Neural crest cell (in vitro differentiated cells): ENCODE results near the gene GUCY1A2. TPM values are rescaled to one million over a fixed set of nuclear protein-coding genes. Genes with fewer than 3 reads are reported as not detected.
"Not testable (repeated sequence)": the region's sequence is repeated elsewhere in the genome, so short reads cannot be mapped to it uniquely, and the experiment has no call there.

Experiments used
- DNase-seq: peaks from one replicate; pipeline ENCODE4 v3.0.0; 2021; ENCODE audit warnings: low read depth, mixed read lengths, low spot score
- H3K27ac Mint-ChIP-seq: one replicate; pipeline ENCODE4 v1.8.0; 2021; ENCODE audit warnings: mild to moderate bottlenecking, mixed read lengths; ENCODE audit not compliant: unreplicated experiment
- H3K27me3 Mint-ChIP-seq: 2 replicates; pipeline ENCODE4 v1.8.0; 2021; ENCODE audit warnings: low read depth, mild to moderate bottlenecking, mixed read lengths
- H3K36me3 Mint-ChIP-seq: 2 replicates; pipeline ENCODE4 v1.8.0; 2021; ENCODE audit warnings: low read depth, mild to moderate bottlenecking, mixed read lengths
- H3K4me1 Mint-ChIP-seq: 2 replicates; pipeline ENCODE4 v1.8.0; 2021; ENCODE audit warnings: mixed read lengths
- H3K4me3 Mint-ChIP-seq: one replicate; pipeline ENCODE4 v1.8.0; 2021; ENCODE audit warnings: mild to moderate bottlenecking, mixed read lengths
- H3K9me3 Mint-ChIP-seq: 2 replicates; pipeline ENCODE4 v1.8.0; 2021; ENCODE audit warnings: mixed read lengths
- CTCF ChIP-seq: fragments of 200-600 bp; sonication (generic); conservative IDR thresholded peaks from 2 replicates; pipeline ENCODE4 v1.5.0; 2021; ENCODE audit warnings: antibody characterized with exemption, mild to moderate bottlenecking
- total RNA-seq: library from RNA; stranded (reverse); gene quantifications from 2 replicates; pipeline ENCODE4 v1.2.1, GENCODE V29; 2021

Gene GUCY1A2
- total RNA-seq, 1 donor from 2014 or later: 4.0 TPM

GRCh38 chr11:106785913-106786650 is 232.2 kb downstream of the GUCY1A2 start:
- H3K27me3 Mint-ChIP-seq: no peaks in the 10 kb centered on the region
- H3K4me3 Mint-ChIP-seq: no peak overlapping the region
- DNase-seq: no peak
- peaks cover 8% of the 10 kb centered on the region for H3K9me3 Mint-ChIP-seq
- no peaks in the 10 kb centered on the region for H3K4me1 Mint-ChIP-seq
- H3K36me3 Mint-ChIP-seq: no peaks in the 10 kb centered on the region
- no peak overlapping the region for H3K27ac Mint-ChIP-seq
- TF ChIP-seq CTCF: no peak

GRCh38 chr11:106777302-106777701 is 241.0 kb downstream of the GUCY1A2 start:
- not testable (repeated sequence) for H3K9me3 Mint-ChIP-seq, H3K27me3 Mint-ChIP-seq, H3K27ac Mint-ChIP-seq, DNase-seq, H3K4me3 Mint-ChIP-seq, H3K36me3 Mint-ChIP-seq, H3K4me1 Mint-ChIP-seq

- DNase-seq: no peak
- no peaks in the 10 kb centered on the region for H3K27me3 Mint-ChIP-seq
- no peaks in the 10 kb centered on the region for H3K9me3 Mint-ChIP-seq
Observed at GRCh38 chr11:106770489-106771085, 247.7 kb downstream of the GUCY1A2 start.

GRCh38 chr11:106765469-106766258 is 252.6 kb downstream of the GUCY1A2 start:
- H3K36me3 Mint-ChIP-seq: no peaks in the 10 kb centered on the region
- H3K27me3 Mint-ChIP-seq: no peaks in the 10 kb centered on the region
- no peak for DNase-seq
- no peak overlapping the region for H3K27ac Mint-ChIP-seq
- H3K9me3 Mint-ChIP-seq: no peaks in the 10 kb centered on the region
- no peak overlapping the region for H3K4me3 Mint-ChIP-seq
- TF ChIP-seq CTCF: no peak
- peaks cover 10% of the 10 kb centered on the region for H3K4me1 Mint-ChIP-seq

More at GRCh38 chr11:106770489-106771085, 247.7 kb downstream of the GUCY1A2 start:
- Mint-ChIP-seq H3K4me1 (peaks cover 6% of the 10 kb centered on the region), H3K4me3 (no peak overlapping the region), H3K27ac (no peak overlapping the region), H3K36me3 (no peaks in the 10 kb centered on the region)
- TF ChIP-seq CTCF: no peak

GRCh38 chr11:106763501-106763900 is 254.8 kb downstream of the GUCY1A2 start:
- Mint-ChIP-seq H3K27ac (no peak overlapping the region), H3K4me1 (peaks cover 13% of the 10 kb centered on the region), H3K36me3 (no peaks in the 10 kb centered on the region), H3K9me3 (peaks cover 3% of the 10 kb centered on the region), H3K4me3 (no peak overlapping the region), H3K27me3 (no peaks in the 10 kb centered on the region)
- no peak for TF ChIP-seq CTCF
- DNase-seq: no peak
